Panc1 (cell line): Measurements from ENCODE around the gene OPN4. TPM values are rescaled to one million over a fixed set of nuclear protein-coding genes. Genes with fewer than 3 reads are reported as not detected.

ENCODE experiments used
- ATAC-seq: fragments of 200-7000 bp; cut with Tn5 transposase; 2 replicates; pipeline ENCODE4 v1.9.1; 2020; ENCODE audit warnings: mild to moderate bottlenecking, moderate library complexity
- BruUV-seq: library from RNA; stranded (reverse); fragments of 400-500 nt; replicated peaks from 2 replicates; lab custom pipeline; 2021; lab: Mats Ljungman, UMichigan
- CTCF ChIA-PET: fragments of 300-600 bp; sonication (Branson Sonifier 250); formaldehyde crosslinking; loops from one replicate; lab custom pipeline; 2022; ENCODE audit warnings: antibody characterized with exemption; lab: Charles Lee
- POLR2A ChIA-PET: fragments of 300-600 bp; sonication (Branson Sonifier 250); formaldehyde crosslinking; loops from one replicate; lab custom pipeline; 2022; ENCODE audit warnings: antibody characterized with exemption; lab: Charles Lee
- DNase-seq: peaks from one replicate; pipeline ENCODE4 v3.0.0-alpha.2; 2010; ENCODE audit warnings: low read depth, low spot score
- H3K27ac ChIP-seq: 2 replicates; pipeline ENCODE4 v1.5.1; 2011; ENCODE audit warnings: mild to moderate bottlenecking, low read length, inconsistent platforms
- H3K27me3 ChIP-seq: fragments of 200-500 bp; sonication (Bioruptor generic); 2 replicates; pipeline ENCODE4 v1.6.0; 2014; ENCODE audit warnings: low read length, inconsistent platforms; ENCODE audit not compliant: control insufficient read depth, insufficient read depth
- H3K36me3 ChIP-seq: fragments of 200-500 bp; sonication (Bioruptor generic); 2 replicates; pipeline ENCODE4 v1.5.1; 2014; ENCODE audit warnings: inconsistent platforms, mild to moderate bottlenecking, low read length, moderate library complexity; ENCODE audit not compliant: control insufficient read depth, insufficient read depth
- H3K4me1 ChIP-seq: 2 replicates; pipeline ENCODE4 v1.5.1; 2011; ENCODE audit warnings: inconsistent platforms, mild to moderate bottlenecking, low read length, moderate library complexity; ENCODE audit not compliant: control insufficient read depth, insufficient read depth
- H3K4me3 ChIP-seq, 2 experiments: 2 replicates each; pipeline ENCODE4 v1.5.1; 2011 to 2012; ENCODE audit warnings: low read depth in 2 of 2, low read length in 2 of 2, mild to moderate bottlenecking in 2 of 2, inconsistent platforms in 1 of 2, moderate library complexity in 1 of 2
- H3K9me3 ChIP-seq: fragments of 200-500 bp; sonication (Bioruptor generic); 2 replicates; pipeline ENCODE4 v1.5.1; 2014; ENCODE audit warnings: low read depth, mild to moderate bottlenecking, inconsistent platforms, low read length, moderate library complexity; ENCODE audit not compliant: control insufficient read depth, insufficient read depth
- CTCF ChIP-seq: fragments of 450-650 bp; IDR thresholded peaks from 2 replicates; pipeline ENCODE4 v1.5.1; 2017; ENCODE audit warnings: mild to moderate bottlenecking
- POLR2AphosphoS5 ChIP-seq: IDR thresholded peaks from 2 replicates; pipeline ENCODE4 v1.6.1; 2012; ENCODE audit warnings: mild to moderate bottlenecking, low read depth, low read length, moderate library complexity
- REST ChIP-seq, 2 experiments: IDR thresholded peaks; 2 replicates each; pipeline ENCODE4 v1.6.1; 2011 to 2012; ENCODE audit warnings: low read depth in 2 of 2, control low read depth in 1 of 2, low read length in 1 of 2, mild to moderate bottlenecking in 1 of 2, moderate library complexity in 1 of 2; ENCODE audit not compliant: insufficient read depth in 1 of 2
- SIN3A ChIP-seq: IDR thresholded peaks from 2 replicates; pipeline ENCODE4 v1.6.1; 2012; ENCODE audit warnings: low read depth, mild to moderate bottlenecking, low read length, moderate library complexity, borderline replicate concordance; ENCODE audit not compliant: insufficient read depth
- TCF7L2 ChIP-seq: IDR thresholded peaks from 2 replicates; pipeline ENCODE4 v1.6.1; 2011; ENCODE audit warnings: mild to moderate bottlenecking, low read depth, low read length, inconsistent platforms
- in situ Hi-C: cut with HindIII; loops from 2 replicates; pipeline ENCODE4 v1.10.0; 2016; ENCODE audit warnings: low sequenced_read_pairs, low pct_unique_long_range_greater_than_20kb
- intact Hi-C: fragments of 100-400 bp; cut with micrococcal nuclease; formaldehyde crosslinking; loops from one replicate; pipeline ENCODE4 v1.10.0; 2022; ENCODE audit not compliant: unreplicated experiment
- total RNA-seq: library from RNA; stranded (reverse); gene quantifications from one replicate; pipeline ENCODE4 v1.2.1, GENCODE V29; 2021; ENCODE audit not compliant: unreplicated experiment

Gene OPN4
- total RNA-seq, 1 experiment from 2014 or later: not detected

GRCh38 chr10:86670876-86671275 is 16.5 kb downstream of the OPN4 start:
- ChIA-PET CTCF (no interaction called here), POLR2A (no interaction called here)
- no TSS peak for BruUV-seq
- intact Hi-C loops (no loop called here), in situ Hi-C loops (no loop called here)
- TF ChIP-seq SIN3A: no peak
- TF ChIP-seq CTCF: no peak
- TF ChIP-seq POLR2AphosphoS5: no peak
- no peak for TF ChIP-seq TCF7L2
- TF ChIP-seq REST (IDR thresholded peaks at IDR 0.05; ENCODE audit: insufficient read depth in 1 of 2, low read depth in 2 of 2, low read length in 1 of 2): no peak
- ATAC-seq (no peak), DNase-seq (no peak)
- Histone ChIP-seq H3K4me1 (peaks cover 4% of the 10 kb centered on the region), H3K27me3 (no peaks in the 10 kb centered on the region), H3K9me3 (no peaks in the 10 kb centered on the region), H3K27ac (no peak overlapping the region), H3K4me3 (no peak overlapping the region), H3K36me3 (no peaks in the 10 kb centered on the region)

GRCh38 chr10:86671419-86671818 is 17.1 kb downstream of the OPN4 start:
- intact Hi-C loops: no loop called here
- no peaks in the 10 kb centered on the region for H3K36me3 ChIP-seq
- ChIA-PET POLR2A (interaction anchor here (1.0 kb wide), 1 partner anchor 13 kb away, joined by 3 read pairs; no protein-coding TSS in a partner anchor), CTCF (no interaction called here)
- no peak for ATAC-seq
- H3K27ac ChIP-seq: no peak overlapping the region
- in situ Hi-C loops: no loop called here
- TF ChIP-seq POLR2AphosphoS5 (no peak), SIN3A (no peak), REST (IDR thresholded peaks at IDR 0.05; ENCODE audit: insufficient read depth in 1 of 2, low read depth in 2 of 2, low read length in 1 of 2) (no peak), TCF7L2 (no peak), CTCF (no peak)
- BruUV-seq: no TSS peak
- no peak overlapping the region for H3K4me3 ChIP-seq
- DNase-seq: no peak
- H3K9me3 ChIP-seq: no peaks in the 10 kb centered on the region
- no peaks in the 10 kb centered on the region for H3K27me3 ChIP-seq
- H3K4me1 ChIP-seq: peaks cover 4% of the 10 kb centered on the region
